ES-I3 (cell line): Measurements from ENCODE around the gene PRPF40B.

Source experiments
- H3K36me3 ChIP-seq: 2 replicates; pipeline ENCODE4 v1.6.1; 2013; ENCODE audit warnings: mild to moderate bottlenecking, low read length, control low read depth, moderate library complexity; ENCODE audit not compliant: insufficient read depth
- H3K4me1 ChIP-seq: 2 replicates; pipeline ENCODE4 v1.6.1; 2013; ENCODE audit warnings: mild to moderate bottlenecking, control low read depth, low read length; ENCODE audit not compliant: insufficient read depth
- H3K9ac ChIP-seq: 2 replicates; pipeline ENCODE4 v1.6.1; 2013; ENCODE audit warnings: low read depth, mild to moderate bottlenecking, low read length, moderate library complexity
- H3K9me3 ChIP-seq: 2 replicates; pipeline ENCODE4 v1.6.1; 2013; ENCODE audit warnings: mild to moderate bottlenecking, low read length, moderate library complexity; ENCODE audit not compliant: control insufficient read depth, insufficient read depth

PRPF40B gene

DNA sequence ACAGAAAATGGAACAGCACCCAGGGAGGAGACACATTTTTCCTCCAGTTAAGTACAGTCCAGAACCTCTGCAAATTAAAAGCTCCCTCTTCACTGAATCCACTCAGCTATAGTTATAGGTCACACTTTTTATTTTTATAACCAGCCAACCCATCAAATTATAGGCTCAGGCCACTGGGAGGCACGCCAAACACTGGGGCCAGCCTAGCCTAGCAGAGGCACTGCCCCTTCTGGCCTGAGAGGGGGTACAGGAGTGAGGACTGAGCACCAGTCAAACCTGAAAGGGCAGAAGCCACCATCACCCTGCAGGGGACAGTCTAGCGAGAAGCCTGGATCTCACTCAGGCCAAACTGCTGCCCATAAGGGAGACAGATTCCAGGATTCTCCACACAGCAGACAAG, 64.6 kb downstream of the PRPF40B start:
- Histone ChIP-seq H3K36me3 (no peaks in the 10 kb centered on the region), H3K4me1 (no peaks in the 10 kb centered on the region), H3K9ac (no peak overlapping the region), H3K9me3 (no peaks in the 10 kb centered on the region)

DNA sequence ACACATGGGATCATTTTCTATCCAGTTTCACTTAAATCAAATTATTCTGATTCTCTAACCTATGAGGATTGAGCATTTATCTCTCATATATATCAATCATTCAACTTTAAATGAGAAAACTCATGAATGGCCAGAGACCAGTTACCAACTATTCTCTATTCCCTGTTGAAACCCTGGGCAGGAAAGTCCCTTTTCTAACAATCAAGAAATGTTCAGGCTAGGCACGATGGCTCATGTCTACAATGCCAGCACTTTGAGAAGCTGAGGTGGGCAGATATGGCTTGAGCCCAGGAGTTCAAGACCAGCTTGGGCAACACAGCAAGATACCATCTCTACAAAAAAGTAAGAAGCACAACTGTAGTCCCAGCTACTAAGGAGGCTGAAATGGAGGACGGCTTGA, 65.9 kb downstream of the PRPF40B start:
- Histone ChIP-seq H3K9me3 (no peaks in the 10 kb centered on the region), H3K36me3 (no peaks in the 10 kb centered on the region), H3K4me1 (no peaks in the 10 kb centered on the region), H3K9ac (no peak overlapping the region)

DNA sequence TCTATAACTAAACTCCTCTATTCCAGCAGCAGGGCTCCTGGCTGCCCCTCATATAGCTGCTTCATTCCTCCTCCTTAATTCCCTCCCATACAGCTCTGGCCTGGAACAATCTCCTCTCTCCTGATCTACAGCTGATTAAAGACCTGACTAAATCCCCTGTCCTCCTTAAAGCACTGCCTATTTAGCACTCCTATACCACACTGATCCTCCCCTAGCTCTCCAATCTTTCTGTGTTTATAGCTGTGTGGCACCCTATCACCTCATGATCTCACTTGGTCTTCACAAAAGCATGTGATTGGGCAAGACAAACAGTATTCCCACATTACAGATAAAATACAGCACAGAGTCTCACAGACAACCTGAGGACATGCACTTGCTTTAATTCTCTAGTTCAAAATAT, 66.4 kb downstream of the PRPF40B start:
- Histone ChIP-seq H3K4me1 (no peaks in the 10 kb centered on the region), H3K9me3 (no peaks in the 10 kb centered on the region), H3K9ac (no peak overlapping the region), H3K36me3 (no peaks in the 10 kb centered on the region)

DNA sequence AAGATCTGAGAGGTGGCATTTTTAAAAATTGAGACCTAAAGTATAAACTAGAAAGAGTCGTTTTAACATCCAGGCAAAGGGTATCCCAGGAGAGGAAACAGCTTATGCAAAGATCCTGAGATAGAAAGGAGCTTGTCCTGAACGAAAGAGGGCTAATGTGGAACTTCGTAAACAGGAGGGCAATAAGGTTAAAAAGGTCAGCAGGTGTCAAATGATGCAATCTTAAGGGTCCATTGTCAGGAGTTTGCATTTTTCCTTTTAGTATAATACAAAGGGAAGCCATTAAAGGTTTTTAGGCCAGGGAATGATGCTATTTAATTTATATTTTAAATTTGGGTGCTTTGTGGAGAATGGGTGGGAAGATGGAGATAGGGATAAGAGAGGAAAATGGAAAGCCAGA, 69.5 kb downstream of the PRPF40B start:
- Histone ChIP-seq H3K9ac (no peak overlapping the region), H3K9me3 (no peaks in the 10 kb centered on the region), H3K36me3 (no peaks in the 10 kb centered on the region), H3K4me1 (peaks cover 26% of the 10 kb centered on the region)

DNA sequence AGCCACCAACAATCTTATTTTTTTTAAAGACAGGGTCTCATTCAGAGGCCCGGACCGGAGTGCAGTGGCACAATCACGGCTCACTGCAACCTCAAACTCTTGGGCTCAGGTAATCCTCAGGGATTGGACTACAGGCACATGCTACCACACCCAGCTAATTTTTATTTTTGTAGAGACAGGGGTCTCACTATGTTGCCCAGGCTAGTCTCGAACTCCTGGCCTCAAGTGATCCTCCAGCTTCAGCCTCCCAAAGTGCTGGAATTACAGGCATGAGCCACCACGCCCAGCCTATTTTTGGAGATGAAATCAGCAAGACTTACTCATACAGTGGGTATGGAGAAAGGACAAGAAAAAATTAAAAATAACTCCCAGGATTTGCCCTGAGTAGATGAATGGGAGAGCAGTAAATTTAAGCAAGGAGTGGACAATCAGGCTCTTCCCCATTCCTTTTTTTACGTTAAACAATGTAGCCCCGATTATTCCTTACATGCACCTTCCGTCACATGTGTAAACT, 70.6 kb downstream of the PRPF40B start:
- peaks cover 33% of the 10 kb centered on the region for H3K4me1 ChIP-seq
- no peak overlapping the region for H3K9ac ChIP-seq
- H3K9me3 ChIP-seq: no peaks in the 10 kb centered on the region
- no peaks in the 10 kb centered on the region for H3K36me3 ChIP-seq
